RWPE2 (cell line): ENCODE measurements around the gene RHO.

Experiments used
- ATAC-seq: fragments of 200-7000 bp; cut with Tn5 transposase; 3 replicates; pipeline ENCODE4 v1.9.1; 2021; ENCODE audit warnings: low read depth
- DNase-seq: peaks from one replicate; pipeline ENCODE4 v3.0.0-alpha.2; 2020; ENCODE audit warnings: low spot score
- H3K27ac ChIP-seq: fragments of 450-650 bp; 2 replicates; pipeline ENCODE4 v1.5.1; 2017; ENCODE audit warnings: mild to moderate bottlenecking; ENCODE audit not compliant: poor library complexity, severe bottlenecking
- H3K27me3 ChIP-seq: fragments of 250-450 bp; sonication (Bioruptor Pico); 2 replicates; pipeline ENCODE4 v1.5.1; 2021; ENCODE audit warnings: mild to moderate bottlenecking, moderate library complexity; ENCODE audit not compliant: insufficient read depth, poor library complexity, severe bottlenecking
- H3K36me3 ChIP-seq: fragments of 250-450 bp; sonication (Bioruptor Pico); 2 replicates; pipeline ENCODE4 v1.5.1; 2020; ENCODE audit warnings: low read depth, mild to moderate bottlenecking, moderate library complexity
- H3K4me1 ChIP-seq: fragments of 250-450 bp; sonication (Bioruptor Pico); 2 replicates; pipeline ENCODE4 v1.5.1; 2021; ENCODE audit warnings: mild to moderate bottlenecking, moderate library complexity; ENCODE audit not compliant: insufficient read depth, poor library complexity, severe bottlenecking
- H3K4me3 ChIP-seq: fragments of 250-450 bp; sonication (Bioruptor Pico); 2 replicates; pipeline ENCODE4 v1.5.1; 2021; ENCODE audit warnings: mild to moderate bottlenecking, moderate library complexity; ENCODE audit not compliant: severe bottlenecking
- H3K9me3 ChIP-seq: fragments of 250-450 bp; sonication (Bioruptor Pico); 2 replicates; pipeline ENCODE4 v1.5.1; 2021; ENCODE audit warnings: mild to moderate bottlenecking, moderate library complexity; ENCODE audit not compliant: severe bottlenecking
- CTCF ChIP-seq: fragments of 450-650 bp; IDR thresholded peaks from one replicate; pipeline ENCODE4 v1.5.1; 2017; ENCODE audit warnings: mild to moderate bottlenecking, moderate library complexity; ENCODE audit not compliant: poor library complexity, severe bottlenecking

Gene RHO

GRCh38 chr3:129559565-129560079, 31.2 kb downstream of the RHO start:
- H3K27ac ChIP-seq, result no peak overlapping the region
- no peaks in the 10 kb centered on the region for H3K9me3 ChIP-seq
- TF ChIP-seq CTCF, result no peak
- ATAC-seq (no peak), DNase-seq (no peak)
- no peaks in the 10 kb centered on the region for H3K36me3 ChIP-seq
- H3K4me3 ChIP-seq, result no peak overlapping the region
- H3K27me3 ChIP-seq, result no peaks in the 10 kb centered on the region
- no peaks in the 10 kb centered on the region for H3K4me1 ChIP-seq

DNA sequence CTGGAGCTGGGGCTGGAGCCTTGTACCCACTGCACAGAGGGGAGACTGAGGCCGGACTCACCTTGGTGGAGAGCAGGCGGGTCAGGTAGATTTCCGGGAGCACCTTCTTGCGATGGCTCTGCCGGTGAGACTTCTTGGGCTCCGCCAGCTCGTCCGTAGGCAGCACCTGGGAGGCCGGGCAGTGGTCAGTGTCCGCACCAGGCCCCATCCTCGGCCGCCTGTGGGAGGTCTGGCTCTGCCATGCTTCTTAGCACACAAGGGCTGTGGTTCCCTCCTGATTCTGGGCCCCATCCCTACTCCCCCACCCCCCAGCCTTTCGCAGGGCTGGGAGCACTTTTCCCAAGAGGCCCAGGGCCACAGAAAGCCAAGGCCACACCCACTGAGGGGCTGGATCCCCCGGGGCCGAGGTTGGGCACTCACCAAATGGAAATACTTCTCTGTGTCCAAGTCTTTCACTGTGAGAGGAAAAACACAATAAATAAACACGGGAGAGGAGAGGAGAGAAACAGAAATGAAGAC, 31.9 kb downstream of the RHO start:
- no peak overlapping the region for H3K27ac ChIP-seq
- H3K27me3 ChIP-seq, result no peaks in the 10 kb centered on the region
- no peak for ATAC-seq

GRCh38 chr3:129560911-129561594, 32.6 kb downstream of the RHO start:
- H3K27ac ChIP-seq, result no peak overlapping the region
- H3K36me3 ChIP-seq, result no peaks in the 10 kb centered on the region
- no peak for DNase-seq
- 0 out of 3 replicates have a peak, but pooled peaks have one; percentile 20 for ATAC-seq
- H3K9me3 ChIP-seq, result no peaks in the 10 kb centered on the region
- no peak for TF ChIP-seq CTCF
- no peaks in the 10 kb centered on the region for H3K4me1 ChIP-seq
- no peak overlapping the region for H3K4me3 ChIP-seq
- no peaks in the 10 kb centered on the region for H3K27me3 ChIP-seq

More for the DNA sequence above, 31.9 kb downstream of the RHO start:
- Histone ChIP-seq H3K9me3 (no peaks in the 10 kb centered on the region), H3K36me3 (no peaks in the 10 kb centered on the region), H3K4me3 (no peak overlapping the region), H3K4me1 (no peaks in the 10 kb centered on the region)
- no peak for DNase-seq
- TF ChIP-seq CTCF, result no peak

DNA sequence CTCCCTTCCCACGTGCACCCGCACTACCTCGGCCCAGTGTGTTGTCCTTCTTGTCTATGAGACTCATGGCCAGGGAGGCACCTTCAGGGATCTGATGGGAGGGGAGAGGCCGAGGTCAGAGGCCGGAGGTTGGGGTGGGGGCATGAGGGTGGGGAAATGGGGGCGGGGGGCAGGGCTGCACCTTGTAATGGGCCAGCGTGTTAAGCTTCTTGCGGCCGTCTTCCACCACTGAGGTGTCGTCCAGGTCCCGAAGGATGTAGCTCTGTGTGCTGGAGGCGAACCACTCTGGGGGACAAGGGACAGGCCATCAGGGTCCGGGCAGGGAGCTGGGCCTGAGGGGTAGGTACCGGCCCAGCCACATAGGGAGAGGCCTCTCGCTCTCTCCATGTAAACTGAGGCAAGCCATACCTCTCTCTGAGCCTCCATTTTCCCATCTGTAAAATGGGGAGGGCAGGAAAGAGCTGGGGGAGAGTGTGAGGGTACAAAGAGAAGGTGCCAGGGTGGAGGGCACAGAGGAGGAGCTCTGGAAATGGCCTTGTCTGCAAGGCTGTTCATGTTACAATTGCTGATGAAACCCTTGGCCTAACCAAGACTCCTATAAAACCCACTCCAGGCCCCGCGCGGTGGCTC, 33.3 kb downstream of the RHO start:
- DNase-seq, result no peak
- Histone ChIP-seq H3K4me3 (no peak overlapping the region), H3K27ac (no peak overlapping the region), H3K9me3 (no peaks in the 10 kb centered on the region), H3K4me1 (no peaks in the 10 kb centered on the region), H3K27me3 (no peaks in the 10 kb centered on the region), H3K36me3 (no peaks in the 10 kb centered on the region)
- no peak for TF ChIP-seq CTCF
- ATAC-seq, result no peak
